Activated T-helper 1 cell treated with anti-CD3 and anti-CD28 coated beads, Interleukin-12 subunit alpha, Interleukin-12 subunit beta, Interleukin-2, Interleukin-4 antibody, amounts not matched to agents 30 ng/mL and 10 ng/mL and 1 ng/mL, durations not matched to agents 14 hours and 24 hours and 36 hours (primary cell): Measurements from ENCODE around the gene CLCF1. TPM values are rescaled to one million over a fixed set of nuclear protein-coding genes. Genes with fewer than 3 reads are reported as not detected.

Source experiments
- DNase-seq: peaks from one replicate; pipeline ENCODE4 v3.0.0; 2021; ENCODE audit warnings: low spot score
- H3K27ac Mint-ChIP-seq: one replicate; pipeline ENCODE4 v1.8.0; 2021; ENCODE audit warnings: mild to moderate bottlenecking, mixed read lengths
- H3K27me3 Mint-ChIP-seq: one replicate; pipeline ENCODE4 v1.8.0; 2022; ENCODE audit warnings: mild to moderate bottlenecking, moderate library complexity, mixed read lengths; ENCODE audit not compliant: insufficient read depth
- H3K36me3 Mint-ChIP-seq: one replicate; pipeline ENCODE4 v1.8.0; 2021; ENCODE audit warnings: low read depth, mixed read lengths
- H3K4me1 Mint-ChIP-seq: one replicate; pipeline ENCODE4 v1.8.0; 2021; ENCODE audit warnings: low read depth, mixed read lengths
- H3K4me3 Mint-ChIP-seq: one replicate; pipeline ENCODE4 v1.8.0; 2021; ENCODE audit warnings: mild to moderate bottlenecking, moderate library complexity, mixed read lengths
- H3K9me3 Mint-ChIP-seq: one replicate; pipeline ENCODE4 v1.8.0; 2021; ENCODE audit warnings: mixed read lengths
- intact Hi-C: fragments of 100-400 bp; cut with micrococcal nuclease; formaldehyde crosslinking; loops from one replicate; pipeline ENCODE4 v1.15.1; 2024
- total RNA-seq: library from RNA; stranded (reverse); gene quantifications from 2 replicates; pipeline ENCODE4 v1.2.3, GENCODE V29; 2022

Gene CLCF1
- total RNA-seq, 1 donor from 2014 or later, result 0.73 TPM

DNA sequence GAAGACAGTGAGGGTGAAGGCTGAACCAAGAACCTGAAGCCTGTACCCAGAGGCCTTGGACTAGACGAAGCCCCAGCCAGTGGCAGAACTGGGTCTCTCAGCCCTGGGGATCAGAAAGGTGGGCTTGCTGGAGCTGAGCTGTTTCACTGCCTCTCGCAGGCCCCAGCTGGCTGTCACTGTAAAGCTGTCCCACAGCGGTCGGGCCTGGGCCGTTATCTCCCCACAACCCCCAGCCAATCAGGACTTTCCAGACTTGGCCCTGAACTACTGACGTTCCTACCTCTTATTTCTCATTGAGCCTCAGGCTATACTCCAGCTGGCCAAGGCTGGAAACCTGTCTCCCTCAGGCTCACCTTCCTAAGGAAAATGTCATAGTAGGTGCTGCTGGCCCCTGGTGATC is 24.1 kb upstream of the CLCF1 start:
- peaks cover 28% of the 10 kb centered on the region for H3K36me3 Mint-ChIP-seq
- no peak for DNase-seq
- intact Hi-C loops, result no loop called here
- H3K9me3 Mint-ChIP-seq, result no peaks in the 10 kb centered on the region
- peak overlapping the region; percentile 58 for H3K27ac Mint-ChIP-seq
- peaks cover 40% of the 10 kb centered on the region for H3K4me1 Mint-ChIP-seq
- no peaks in the 10 kb centered on the region for H3K27me3 Mint-ChIP-seq
- H3K4me3 Mint-ChIP-seq, result peak overlapping the region; percentile 20

DNA sequence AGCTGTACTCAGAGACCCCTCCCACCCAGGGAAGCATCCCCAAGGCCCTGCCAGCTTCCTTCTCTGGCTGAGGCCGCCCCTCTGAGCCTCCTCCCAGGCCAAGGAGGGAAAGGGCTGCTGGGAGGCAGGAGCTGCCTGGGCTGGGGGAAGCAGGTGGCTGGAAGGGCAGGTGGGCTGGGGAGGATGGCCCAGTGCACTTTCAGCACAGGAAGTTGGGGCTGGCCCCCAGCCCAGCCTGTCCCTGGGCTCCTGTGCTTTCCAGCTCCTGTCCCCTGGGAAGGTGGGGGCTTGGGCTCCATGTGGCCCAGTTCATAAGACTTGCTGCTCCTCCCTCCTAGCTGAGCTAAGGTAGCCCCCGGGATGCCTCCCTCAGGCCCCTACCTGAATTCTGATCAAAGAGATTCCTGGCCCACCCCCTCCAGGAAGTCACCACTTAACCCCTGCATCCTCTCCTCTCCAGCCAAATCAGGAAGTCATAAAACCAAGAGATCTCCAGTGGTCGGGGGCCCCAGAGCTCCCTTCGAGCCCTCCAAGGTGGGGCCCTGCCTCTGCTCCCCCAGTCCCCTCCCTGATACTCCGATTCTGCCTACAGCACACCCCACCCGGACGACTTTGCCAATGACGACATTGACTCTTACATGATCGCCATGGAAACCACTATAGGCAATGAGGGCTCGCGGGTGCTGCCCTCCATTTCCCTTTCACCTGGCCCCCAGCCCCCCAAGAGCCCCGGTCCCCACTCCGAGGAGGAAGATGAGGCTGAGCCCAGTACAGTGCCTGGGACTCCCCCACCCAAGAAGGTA is 23.4 kb upstream of the CLCF1 start:
- Mint-ChIP-seq H3K27me3 (no peaks in the 10 kb centered on the region), H3K27ac (peak overlapping the region; percentile 67), H3K9me3 (no peaks in the 10 kb centered on the region), H3K36me3 (peaks cover 30% of the 10 kb centered on the region), H3K4me3 (peak overlapping the region; percentile 63), H3K4me1 (peaks cover 45% of the 10 kb centered on the region)
- intact Hi-C loops, result no loop called here
- DNase-seq, result no peak

DNA sequence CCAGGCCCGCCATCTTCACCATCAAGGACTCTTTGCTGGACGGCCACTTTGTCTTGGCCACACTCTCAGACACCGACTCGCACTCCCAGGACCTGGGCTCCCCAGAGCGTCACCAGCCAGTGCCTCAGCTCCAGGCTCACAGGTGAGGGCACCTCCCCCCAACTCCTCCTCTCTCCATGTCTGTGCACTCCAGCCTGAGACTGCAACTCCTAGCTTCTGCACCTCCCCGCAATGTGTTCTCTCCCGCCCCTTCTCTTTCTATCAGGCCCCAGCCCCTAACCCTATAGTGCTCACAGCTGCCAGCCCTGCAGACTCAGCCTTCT is 22.8 kb upstream of the CLCF1 start:
- no peak for DNase-seq
- no peak overlapping the region for H3K4me3 Mint-ChIP-seq
- H3K27ac Mint-ChIP-seq, result peak overlapping the region; percentile 67
- H3K9me3 Mint-ChIP-seq, result no peaks in the 10 kb centered on the region
- peaks cover 47% of the 10 kb centered on the region for H3K4me1 Mint-ChIP-seq
- H3K36me3 Mint-ChIP-seq, result peaks cover 30% of the 10 kb centered on the region
- H3K27me3 Mint-ChIP-seq, result no peaks in the 10 kb centered on the region
- intact Hi-C loops, result no loop called here

DNA sequence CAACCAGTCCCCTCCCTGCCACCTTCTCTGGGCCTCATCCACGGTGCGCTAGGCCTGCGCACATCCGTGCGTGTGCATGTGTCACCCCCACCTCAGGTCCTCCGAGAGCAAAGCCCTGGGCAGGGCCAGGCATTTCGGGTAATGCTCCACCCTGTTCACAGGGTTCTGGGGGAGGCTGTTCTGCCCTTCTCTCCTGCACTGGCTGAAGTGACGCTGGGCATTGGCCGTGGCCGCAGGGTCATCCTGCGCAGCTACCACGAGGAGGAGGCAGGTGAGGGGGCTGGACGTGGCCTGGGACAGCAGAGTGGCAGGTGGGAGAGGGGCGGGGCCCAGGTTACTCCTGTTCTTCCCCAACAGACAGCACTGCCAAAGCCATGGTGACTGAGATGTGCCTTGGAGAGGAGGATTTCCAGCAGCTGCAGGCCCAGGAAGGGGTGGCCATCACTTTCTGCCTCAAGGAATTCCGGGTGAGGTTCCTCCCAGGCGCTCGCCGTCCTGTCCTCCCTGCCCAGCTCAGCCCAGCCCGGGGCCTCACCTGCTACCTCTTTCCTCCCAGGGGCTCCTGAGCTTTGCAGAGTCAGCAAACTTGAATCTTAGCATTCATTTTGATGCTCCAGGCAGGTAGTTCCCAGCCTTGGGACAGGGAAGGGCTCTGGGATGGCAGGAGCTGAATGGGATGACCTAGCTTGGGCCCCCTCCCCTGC is 22.3 kb upstream of the CLCF1 start:
- Mint-ChIP-seq H3K27ac (no peak overlapping the region), H3K27me3 (no peaks in the 10 kb centered on the region), H3K4me1 (peaks cover 48% of the 10 kb centered on the region), H3K36me3 (peaks cover 30% of the 10 kb centered on the region), H3K4me3 (no peak overlapping the region), H3K9me3 (no peaks in the 10 kb centered on the region)
- intact Hi-C loops, result no loop called here
- DNase-seq, result no peak

DNA sequence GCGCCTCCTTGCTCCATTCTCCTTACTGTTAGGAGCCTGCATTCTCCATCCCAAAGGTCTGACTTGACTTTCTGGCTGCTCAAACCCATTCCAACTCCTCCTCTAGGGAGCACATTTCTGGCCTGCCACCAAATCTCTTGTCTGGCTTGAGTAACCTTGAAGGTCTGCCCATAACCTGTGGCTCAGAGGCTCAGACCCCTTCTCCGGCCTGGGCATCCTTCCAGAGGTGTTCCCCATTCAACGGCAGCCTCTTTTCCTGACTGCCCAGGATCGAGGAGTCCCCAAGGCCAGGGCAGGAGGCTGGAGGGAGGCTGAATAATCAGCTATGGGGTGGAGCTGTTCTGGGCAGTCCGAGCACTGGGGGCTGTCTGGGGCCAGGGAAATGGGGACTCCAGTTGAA is 20.6 kb upstream of the CLCF1 start:
- Mint-ChIP-seq H3K9me3 (no peaks in the 10 kb centered on the region), H3K4me1 (peaks cover 50% of the 10 kb centered on the region), H3K27me3 (no peaks in the 10 kb centered on the region), H3K4me3 (peak overlapping the region; percentile 65), H3K36me3 (peaks cover 24% of the 10 kb centered on the region), H3K27ac (no peak overlapping the region)
- intact Hi-C loops, result no loop called here
- DNase-seq, result no peak

DNA sequence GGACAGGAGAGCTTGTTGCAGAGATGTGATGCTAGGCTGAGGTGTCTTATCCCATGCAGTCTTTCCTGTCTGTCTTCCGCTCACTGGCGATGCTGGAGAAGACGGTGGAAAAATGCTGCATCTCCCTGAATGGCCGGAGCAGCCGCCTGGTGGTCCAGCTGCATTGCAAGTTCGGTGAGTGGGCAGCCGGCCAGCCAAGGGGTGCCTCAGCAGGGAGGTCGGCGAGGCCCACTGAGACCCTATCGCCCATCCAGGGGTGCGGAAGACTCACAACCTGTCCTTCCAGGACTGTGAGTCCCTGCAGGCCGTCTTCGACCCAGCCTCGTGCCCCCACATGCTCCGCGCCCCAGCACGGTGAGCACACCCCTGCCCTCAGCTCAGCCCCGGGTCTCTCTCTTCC is 20.0 kb upstream of the CLCF1 start:
- peak overlapping the region; percentile 90 for H3K4me3 Mint-ChIP-seq
- intact Hi-C loops, result no loop called here
- H3K4me1 Mint-ChIP-seq, result peaks cover 51% of the 10 kb centered on the region
- peaks cover 22% of the 10 kb centered on the region for H3K36me3 Mint-ChIP-seq
- H3K9me3 Mint-ChIP-seq, result no peaks in the 10 kb centered on the region
- H3K27me3 Mint-ChIP-seq, result no peaks in the 10 kb centered on the region
- no peak for DNase-seq
- no peak overlapping the region for H3K27ac Mint-ChIP-seq

DNA sequence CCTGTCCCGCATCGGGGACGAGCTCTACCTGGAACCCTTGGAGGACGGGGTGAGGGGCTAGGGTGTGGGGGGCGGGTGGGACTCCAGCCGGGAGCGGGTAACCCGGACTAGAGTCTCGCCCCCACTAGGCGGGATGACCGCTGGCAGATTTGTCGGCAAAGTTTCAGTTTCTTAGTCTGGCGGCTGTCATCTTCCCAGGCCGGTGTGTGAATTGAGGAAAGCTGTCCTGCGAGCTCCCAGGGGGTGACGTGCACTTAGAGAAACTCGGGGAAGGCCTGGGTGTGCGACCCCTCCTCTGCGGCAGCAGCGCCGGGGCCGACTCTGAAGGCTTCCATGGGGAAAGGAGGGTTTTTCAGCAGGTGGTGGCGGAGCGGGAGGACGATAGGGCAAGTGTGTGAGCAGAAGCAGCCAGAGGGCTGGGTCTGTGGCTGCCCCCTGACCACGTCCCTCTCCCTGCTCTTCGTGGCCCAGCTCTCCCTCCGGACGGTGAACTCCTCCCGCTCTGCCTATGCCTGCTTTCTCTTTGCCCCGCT is 18.9 kb upstream of the CLCF1 start:
- peaks cover 42% of the 10 kb centered on the region for H3K4me1 Mint-ChIP-seq
- peaks cover under 1% of the 10 kb centered on the region for H3K27me3 Mint-ChIP-seq
- no peak for DNase-seq
- H3K27ac Mint-ChIP-seq, result peak overlapping the region; percentile 67
- peak overlapping the region; percentile 90 for H3K4me3 Mint-ChIP-seq
- H3K9me3 Mint-ChIP-seq, result no peaks in the 10 kb centered on the region
- intact Hi-C loops, result loop anchor here (1.0 kb wide), 1 partner anchor 9 kb away; the partner anchor contains the start of gene PPP1CA
- peaks cover 18% of the 10 kb centered on the region for H3K36me3 Mint-ChIP-seq

DNA sequence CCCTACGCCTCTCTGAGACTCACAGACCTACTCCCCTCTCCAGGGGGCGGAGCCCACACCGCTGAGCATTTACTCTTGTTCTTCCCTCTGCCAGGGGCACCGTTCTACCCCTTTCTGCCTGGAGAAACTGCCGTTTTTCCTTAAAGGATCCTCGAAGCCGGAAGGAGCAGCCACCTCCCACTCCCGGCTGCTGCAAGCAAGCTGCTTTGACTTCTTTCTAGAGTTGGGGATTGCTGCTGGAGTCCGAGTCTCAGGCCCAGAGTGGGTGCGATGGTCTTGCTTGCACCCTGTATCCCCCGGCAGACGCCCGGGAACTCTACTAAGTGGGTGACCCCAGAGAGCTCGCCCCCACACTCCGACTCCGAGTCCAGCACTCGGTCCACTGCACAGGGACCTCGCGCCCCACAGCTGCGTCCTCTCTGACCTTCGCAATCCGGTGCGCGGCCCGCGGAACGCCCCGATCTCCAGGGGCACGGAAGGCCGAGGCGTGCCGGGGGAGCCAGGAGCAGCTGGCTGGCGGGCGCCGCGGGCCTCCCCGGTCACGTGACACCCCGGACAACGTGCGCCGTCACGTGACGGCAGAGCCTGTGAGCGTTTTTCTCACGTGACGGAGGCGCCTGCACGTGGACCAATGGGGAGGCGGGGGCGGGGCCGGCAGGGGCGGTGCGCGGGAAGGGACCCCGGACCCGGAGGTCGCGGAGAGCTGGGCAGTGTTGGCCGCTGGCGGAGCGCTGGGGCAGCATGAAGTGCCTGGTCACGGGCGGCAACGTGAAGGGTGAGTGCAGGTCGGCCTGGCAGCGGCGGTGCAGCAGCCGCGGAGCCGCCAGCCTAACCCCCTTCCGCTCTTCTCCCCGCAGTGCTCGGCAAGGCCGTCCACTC is 18.1 kb upstream of the CLCF1 start, which contains the start of gene RAD9A:
Gene RAD9A (plus strand): TSS at position 683 of the 879 bp plus-strand sequence. CDS start 59 bp downstream, at position 742.
- peak within 1 kb of the TSS; percentile 90 for H3K4me3 Mint-ChIP-seq
- peak; percentile 89 for DNase-seq
- intact Hi-C loops, result loop anchor here (1.0 kb wide), 6 partner anchors 9 to 117 kb away; partner anchors contain the start of genes CDK2AP2, POLD4, PPP1CA and TMEM134
- H3K4me1 Mint-ChIP-seq, result peaks cover 35% of the 10 kb centered on the region
- no peaks in the 10 kb centered on the region for H3K9me3 Mint-ChIP-seq
- peak within 1 kb of the TSS; percentile 67 for H3K27ac Mint-ChIP-seq
- H3K27me3 Mint-ChIP-seq, result peaks cover 4% of the 10 kb centered on the region
- H3K36me3 Mint-ChIP-seq, result peaks cover 14% of the 10 kb centered on the region

DNA sequence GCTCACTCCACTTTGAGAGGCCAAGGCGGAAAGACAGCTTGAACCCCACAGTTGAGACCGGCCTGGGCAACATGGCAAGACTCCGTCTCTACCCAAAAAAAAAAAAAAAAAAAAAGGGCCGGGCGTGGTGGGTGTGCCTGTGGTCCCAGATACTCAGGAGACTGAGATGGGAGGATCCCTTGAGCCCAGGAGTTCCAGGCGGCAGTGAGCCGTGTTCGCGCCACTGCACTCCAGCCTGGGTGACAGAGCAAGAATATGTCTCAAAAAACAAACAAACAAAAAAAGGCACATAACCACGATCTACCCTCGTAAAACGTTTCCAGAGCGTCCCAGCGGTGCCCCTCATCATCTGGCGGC is 17.5 kb upstream of the CLCF1 start:
- intact Hi-C loops, result loop anchor here (1.0 kb wide), 5 partner anchors 9 to 117 kb away; partner anchors contain the start of genes CDK2AP2, POLD4 and TMEM134
- Mint-ChIP-seq H3K4me3 (peak overlapping the region; percentile 90), H3K9me3 (no peaks in the 10 kb centered on the region)

DNA sequence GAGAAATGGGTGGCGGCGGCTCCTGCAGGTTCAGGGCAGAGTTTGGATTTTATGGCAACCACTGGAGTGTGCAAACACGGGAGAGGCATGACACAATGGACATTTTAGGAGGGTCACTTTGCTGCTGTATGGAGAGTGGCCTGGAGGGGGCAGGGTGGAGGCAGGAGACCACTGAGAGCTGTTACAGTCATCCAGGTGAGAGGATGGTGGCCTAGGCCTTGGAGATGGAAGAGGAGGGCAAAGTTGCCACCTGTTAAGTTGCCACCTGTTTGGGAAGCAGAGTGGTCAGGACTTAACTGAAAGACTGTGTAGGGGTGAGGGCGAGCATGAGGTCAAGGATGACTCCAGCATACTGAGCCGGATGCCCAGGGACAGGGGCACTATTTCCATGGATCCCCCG is 16.1 kb upstream of the CLCF1 start:
- Mint-ChIP-seq H3K27ac (peak overlapping the region; percentile 33), H3K4me1 (peaks cover 35% of the 10 kb centered on the region), H3K27me3 (peaks cover 14% of the 10 kb centered on the region), H3K36me3 (peaks cover 10% of the 10 kb centered on the region), H3K4me3 (peak overlapping the region; percentile 78), H3K9me3 (no peaks in the 10 kb centered on the region)
- DNase-seq, result no peak
- intact Hi-C loops, result no loop called here

More for the DNA sequence above, 17.5 kb upstream of the CLCF1 start:
- peaks cover 10% of the 10 kb centered on the region for H3K36me3 Mint-ChIP-seq
- H3K4me1 Mint-ChIP-seq, result peaks cover 35% of the 10 kb centered on the region
- peak overlapping the region; percentile 35 for H3K27ac Mint-ChIP-seq
- peaks cover 4% of the 10 kb centered on the region for H3K27me3 Mint-ChIP-seq
- no peak for DNase-seq

DNA sequence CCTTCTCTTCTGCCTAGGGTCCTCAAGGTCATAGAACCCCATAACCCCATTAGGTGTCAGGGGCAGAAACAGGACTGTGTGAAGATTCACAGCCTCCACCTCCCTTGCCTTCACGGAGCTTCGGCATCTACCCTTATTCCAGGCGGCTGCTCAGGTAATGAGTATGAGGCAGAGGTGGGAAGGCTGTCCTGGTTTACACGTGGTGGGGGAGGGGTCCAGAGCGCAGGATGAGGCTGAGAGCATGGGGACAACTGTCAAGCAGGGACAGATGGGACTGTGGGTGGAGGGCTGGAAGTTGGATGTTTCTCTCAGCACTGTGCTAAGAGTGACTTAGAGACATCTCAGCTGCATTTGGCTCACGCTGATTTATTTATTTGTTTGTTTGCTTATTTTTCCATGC is 14.1 kb upstream of the CLCF1 start:
- DNase-seq, result no peak
- intact Hi-C loops, result no loop called here
- H3K4me1 Mint-ChIP-seq, result peaks cover 22% of the 10 kb centered on the region
- H3K36me3 Mint-ChIP-seq, result peaks cover 4% of the 10 kb centered on the region
- H3K9me3 Mint-ChIP-seq, result no peaks in the 10 kb centered on the region
- peaks cover 18% of the 10 kb centered on the region for H3K27me3 Mint-ChIP-seq
- H3K27ac Mint-ChIP-seq, result peak overlapping the region; percentile 3
- H3K4me3 Mint-ChIP-seq, result peak overlapping the region; percentile 43

DNA sequence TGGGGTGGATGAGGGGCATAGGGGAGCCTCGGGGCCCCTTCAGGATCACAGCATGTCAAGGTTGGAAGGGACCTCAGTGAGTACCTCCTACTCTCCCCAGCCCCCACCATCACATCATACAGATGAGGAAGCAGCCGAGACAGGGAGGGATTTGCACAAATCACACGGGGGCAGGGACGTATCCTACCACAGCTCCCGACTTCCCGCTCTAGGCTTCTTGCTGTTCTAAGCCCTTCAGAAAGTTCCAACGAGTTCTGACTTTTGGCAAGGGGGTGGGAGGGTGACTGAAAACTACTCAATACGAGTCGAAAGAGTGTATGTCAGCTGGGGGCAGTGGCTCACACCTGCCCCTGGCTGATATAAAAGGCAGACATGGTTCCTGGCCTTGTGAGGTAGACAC is 13.7 kb upstream of the CLCF1 start:
- no peak for DNase-seq
- Mint-ChIP-seq H3K9me3 (no peaks in the 10 kb centered on the region), H3K27ac (no peak overlapping the region), H3K36me3 (peaks cover 2% of the 10 kb centered on the region), H3K4me3 (no peak overlapping the region), H3K4me1 (peaks cover 21% of the 10 kb centered on the region), H3K27me3 (peaks cover 20% of the 10 kb centered on the region)
- intact Hi-C loops, result no loop called here
